ENCODE results near the gene BBS4. TPM values are rescaled to one million over a fixed set of nuclear protein-coding genes. Genes with fewer than 3 reads are reported as not detected.
"Not testable (repeated sequence)": the region's sequence is repeated elsewhere in the genome, so short reads cannot be mapped to it uniquely, and the experiment has no call there.

BBS4 gene
- total RNA-seq, 2 experiments from 2014 or later: 13.4 to 16.6 TPM

DNA sequence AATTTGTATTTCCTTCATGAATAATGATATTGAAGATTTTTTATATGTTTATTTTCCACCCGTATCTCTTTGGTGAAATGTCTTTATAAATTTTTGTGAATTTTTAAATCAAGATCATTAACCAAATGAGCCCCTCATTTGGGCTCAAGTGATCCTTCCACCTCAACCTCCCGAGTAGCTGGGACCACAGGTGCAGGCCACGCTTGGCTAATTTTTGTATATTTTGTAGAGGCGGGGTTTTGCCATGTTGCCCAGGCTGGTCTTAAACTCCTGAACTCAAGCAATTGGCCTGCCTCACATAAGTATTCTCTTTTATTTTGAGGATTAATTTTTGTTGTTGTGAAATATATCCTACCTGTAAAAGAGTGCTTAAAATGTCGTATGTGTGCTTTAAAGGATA is 4.9 kb downstream of the BBS4 start:
- ChIA-PET POLR2A (no interaction called here), CTCF (no interaction called here)

- CTCF ChIA-PET: no interaction called here
- POLR2A ChIA-PET: no interaction called here
Measured at GRCh38 chr15:72698938-72699337, 12.9 kb downstream of the BBS4 start.

- ChIA-PET CTCF (no interaction called here), POLR2A (no interaction called here)
Measured at GRCh38 chr15:72700076-72700475, 14.1 kb downstream of the BBS4 start.

DNA sequence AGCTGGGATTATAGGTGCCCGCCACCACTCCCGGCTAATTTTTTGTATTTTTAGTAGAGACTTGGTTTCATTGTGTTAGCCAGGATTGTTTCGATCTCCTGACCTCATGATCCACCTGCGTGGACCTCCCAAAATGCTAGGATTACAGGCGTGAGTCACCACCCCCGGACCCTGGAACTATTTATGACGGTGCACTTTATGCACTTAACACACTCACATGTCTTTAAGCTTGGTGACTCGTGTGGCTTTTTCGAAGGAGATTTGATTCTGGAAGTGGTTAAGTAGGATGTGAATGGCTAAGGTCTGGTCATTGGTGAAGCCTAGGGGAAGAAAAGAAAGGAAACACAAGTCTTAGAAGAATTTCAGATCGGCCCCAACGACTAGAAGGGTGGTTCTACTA is 20.3 kb downstream of the BBS4 start:
- POLR2A ChIA-PET: no interaction called here
- CTCF ChIA-PET: interaction anchor here (0.7 kb wide), 1 partner anchor 471 kb away, joined by 3 read pairs; no protein-coding TSS in a partner anchor

GRCh38 chr15:72708551-72709303 is 22.7 kb downstream of the BBS4 start:
- POLR2A ChIA-PET, CTCF ChIA-PET: not testable (repeated sequence)

DNA sequence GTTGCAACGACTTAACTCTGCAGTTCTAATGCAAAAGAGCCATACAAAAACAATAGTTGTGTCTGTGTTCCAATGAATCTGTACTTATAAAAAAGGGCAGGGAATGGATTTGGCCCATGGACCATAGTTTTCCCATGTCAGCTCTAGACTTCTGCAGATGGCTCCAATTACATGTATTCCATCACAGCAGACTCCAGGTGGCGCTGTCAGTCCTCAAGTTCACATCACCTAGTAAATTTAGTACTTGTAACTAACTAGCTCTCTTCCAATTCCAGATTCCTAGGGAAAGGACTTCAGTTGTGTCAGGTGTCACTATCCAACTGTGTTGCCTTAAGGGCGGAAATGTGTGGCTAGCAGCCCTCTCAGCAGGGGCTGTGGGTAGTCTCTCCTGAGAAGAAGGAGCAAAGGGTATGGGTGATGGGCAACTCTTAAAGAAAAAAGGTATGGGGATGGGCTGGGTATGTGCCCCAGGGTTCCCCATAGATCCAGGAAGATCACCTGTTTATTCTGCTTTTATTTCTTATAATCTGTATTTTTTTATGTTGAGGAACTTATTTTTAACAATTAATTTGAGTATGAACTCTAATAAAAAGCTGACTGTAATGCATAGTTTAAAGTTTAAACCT is 36.2 kb downstream of the BBS4 start:
- ChIA-PET POLR2A (no interaction called here), CTCF (interaction anchor here (0.7 to 1.4 kb wide), 5 partner anchors 9 to 355 kb away, joined by 3 to 4 read pairs (median 3); no protein-coding TSS in a partner anchor)

GRCh38 chr15:72724028-72724427 is 38.0 kb downstream of the BBS4 start:
- ChIA-PET POLR2A (no interaction called here), CTCF (interaction anchor here (1.1 kb wide), 1 partner anchor 28 kb away, joined by 3 read pairs; no protein-coding TSS in a partner anchor)

- CTCF ChIA-PET: no interaction called here
- POLR2A ChIA-PET: no interaction called here
Measured at GRCh38 chr15:72725446-72725845, 39.4 kb downstream of the BBS4 start.

DNA sequence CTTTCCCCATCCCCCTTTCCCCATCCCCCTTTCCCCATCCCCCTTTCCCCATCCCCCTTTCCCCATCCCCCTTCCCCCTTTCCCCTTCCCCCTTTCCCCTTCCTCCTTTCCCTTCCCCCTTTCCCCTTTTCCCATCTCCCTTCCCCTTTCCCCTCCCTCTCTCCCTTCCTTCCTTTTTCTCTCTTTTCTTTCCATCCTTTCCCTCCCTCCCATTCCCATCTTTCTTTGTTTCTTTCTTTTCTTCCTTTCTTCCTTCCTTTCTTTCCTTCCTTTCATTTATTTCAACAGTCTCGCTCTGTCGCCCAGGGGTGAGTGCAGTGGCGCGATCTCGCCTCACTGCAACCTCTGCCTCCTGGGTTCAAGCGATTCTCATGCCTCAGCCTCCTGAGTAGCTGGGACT is 39.8 kb downstream of the BBS4 start:
- POLR2A ChIA-PET, CTCF ChIA-PET: not testable (repeated sequence)

- CTCF ChIA-PET: no interaction called here
- POLR2A ChIA-PET: no interaction called here
Measured at GRCh38 chr15:72727154-72727553, 41.1 kb downstream of the BBS4 start.

- CTCF ChIA-PET: not testable (repeated sequence)
Measured at GRCh38 chr15:72728249-72728648, 42.2 kb downstream of the BBS4 start.

GRCh38 chr15:72728821-72729220 is 42.8 kb downstream of the BBS4 start:
- ChIA-PET CTCF (interaction anchor here (0.6 kb wide), 1 partner anchor 346 kb away, joined by 3 read pairs; no protein-coding TSS in a partner anchor), POLR2A (no interaction called here)

More at GRCh38 chr15:72728249-72728648, 42.2 kb downstream of the BBS4 start:
- POLR2A ChIA-PET: not testable (repeated sequence)

DNA sequence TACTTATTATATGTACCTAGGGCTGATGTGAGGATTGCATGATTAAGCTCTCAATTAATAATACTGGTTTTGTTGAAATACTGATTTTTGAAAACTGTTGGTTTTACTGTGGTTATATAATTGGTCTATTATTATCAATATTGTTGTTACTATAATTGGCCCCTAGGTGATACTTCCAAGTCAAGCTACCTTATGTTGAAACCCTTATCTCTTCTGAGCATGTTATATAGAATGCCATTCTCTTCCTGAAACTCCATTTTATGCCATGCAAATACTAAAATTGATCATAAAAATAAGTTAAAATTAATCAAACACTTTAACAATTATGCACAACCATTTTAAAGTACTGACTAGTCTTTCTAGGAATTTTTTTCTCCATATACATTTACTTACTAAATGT is 46.1 kb downstream of the BBS4 start:
- POLR2A ChIA-PET: no interaction called here
- CTCF ChIA-PET: interaction anchor here (1.5 kb wide), 1 partner anchor 9 kb away, joined by 3 read pairs; no protein-coding TSS in a partner anchor

- POLR2A ChIA-PET: no interaction called here
- CTCF ChIA-PET: interaction anchor here (1.5 kb wide), 1 partner anchor 10 kb away, joined by 3 read pairs; no protein-coding TSS in a partner anchor
Measured at GRCh38 chr15:72732516-72732915, 46.5 kb downstream of the BBS4 start.

DNA sequence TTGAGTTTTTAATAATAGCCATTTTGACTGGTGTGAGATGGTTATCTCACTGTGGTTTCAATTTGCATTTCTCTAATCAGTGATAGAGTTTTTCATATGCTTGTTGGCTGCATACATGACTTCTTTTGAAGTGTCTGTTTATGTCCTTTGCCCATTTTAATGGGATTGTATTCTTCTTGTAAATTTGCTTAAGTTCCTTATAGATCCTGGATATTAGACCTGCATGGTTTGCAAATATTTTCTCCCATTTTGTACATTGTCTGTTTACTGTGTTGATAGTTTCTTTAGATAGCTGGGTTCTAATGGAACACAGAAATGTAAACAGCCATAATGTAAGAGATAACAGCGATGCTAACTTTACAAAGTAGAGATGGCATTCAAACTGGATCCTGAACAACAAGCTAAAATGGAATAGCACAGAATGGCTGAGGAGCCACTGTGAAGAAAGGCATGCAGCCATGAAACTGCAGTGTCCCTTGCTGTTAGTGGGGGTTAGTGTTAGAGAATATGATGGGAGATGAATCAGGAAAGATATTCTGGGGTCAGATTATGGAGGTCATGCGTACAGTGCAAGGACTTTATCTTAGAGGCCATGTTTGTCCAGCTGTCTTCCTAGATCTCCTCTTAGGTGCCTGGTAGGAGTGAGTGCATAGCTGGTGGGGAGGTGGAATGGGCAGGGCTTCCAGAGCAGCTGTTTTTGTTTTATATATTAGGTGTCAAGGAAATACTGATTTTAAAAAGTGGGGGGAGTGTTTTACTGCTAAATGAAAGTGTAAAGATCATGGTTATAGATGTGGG is 48.1 kb downstream of the BBS4 start:
- CTCF ChIA-PET: interaction anchor here (0.9 to 1.1 kb wide), 2 partner anchors 12 to 48 kb away, joined by 3 read pairs; partner anchors contain the start of genes BBS4 and HIGD2B
- POLR2A ChIA-PET: no interaction called here

- ChIA-PET CTCF (no interaction called here), POLR2A (no interaction called here)
Measured at GRCh38 chr15:72735111-72735510, 49.1 kb downstream of the BBS4 start.

- POLR2A ChIA-PET: no interaction called here
- CTCF ChIA-PET: interaction anchor here (0.5 kb wide), 1 partner anchor 345 kb away, joined by 3 read pairs; no protein-coding TSS in a partner anchor
Measured at GRCh38 chr15:72737061-72737460, 51.1 kb downstream of the BBS4 start.

GRCh38 chr15:72737723-72738122 is 51.7 kb downstream of the BBS4 start:
- ChIA-PET CTCF (interaction anchor here (0.5 kb wide), 1 partner anchor 344 kb away, joined by 3 read pairs; no protein-coding TSS in a partner anchor), POLR2A (no interaction called here)

GRCh38 chr15:72740219-72740618 is 54.2 kb downstream of the BBS4 start:
- CTCF ChIA-PET: no interaction called here
- POLR2A ChIA-PET: no interaction called here

DNA sequence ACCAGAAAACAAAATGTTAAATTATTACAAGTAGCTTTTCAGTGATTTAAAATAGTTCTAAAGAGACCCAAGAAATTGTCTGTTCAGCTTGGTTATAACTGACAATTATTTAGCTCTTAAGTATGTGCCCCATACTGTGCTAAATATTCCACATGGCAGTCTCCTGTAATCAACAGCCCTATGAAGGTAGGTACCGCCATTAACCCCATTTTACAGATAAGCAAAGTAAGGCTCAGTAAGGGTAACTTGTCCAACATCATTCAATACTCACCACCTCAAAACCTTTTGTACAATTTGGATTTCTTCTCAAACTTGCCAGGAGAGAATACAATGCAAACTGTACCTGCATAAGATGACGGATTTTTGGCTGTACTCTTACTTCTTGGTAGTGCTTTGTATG is 63.7 kb downstream of the BBS4 start:
- POLR2A ChIA-PET: no interaction called here
- CTCF ChIA-PET: interaction anchor here (1.0 kb wide), 1 partner anchor 19 kb away, joined by 3 read pairs; no protein-coding TSS in a partner anchor

Data from activated CD8-positive, alpha-beta memory T cell treated with anti-CD3 and anti-CD28 coated beads for 36 hours (primary cell).